HG02852 (cell line): Measurements from ENCODE around the gene PVALB.

Experiments used
- ATAC-seq: cut with Tn5 transposase; IDR thresholded peaks from one replicate; pipeline ENCODE4 v1.9.1; 2021; ENCODE audit warnings: mild to moderate bottlenecking, moderate library complexity; ENCODE audit not compliant: unreplicated experiment

The PVALB gene, protein sequence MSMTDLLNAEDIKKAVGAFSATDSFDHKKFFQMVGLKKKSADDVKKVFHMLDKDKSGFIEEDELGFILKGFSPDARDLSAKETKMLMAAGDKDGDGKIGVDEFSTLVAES

DNA sequence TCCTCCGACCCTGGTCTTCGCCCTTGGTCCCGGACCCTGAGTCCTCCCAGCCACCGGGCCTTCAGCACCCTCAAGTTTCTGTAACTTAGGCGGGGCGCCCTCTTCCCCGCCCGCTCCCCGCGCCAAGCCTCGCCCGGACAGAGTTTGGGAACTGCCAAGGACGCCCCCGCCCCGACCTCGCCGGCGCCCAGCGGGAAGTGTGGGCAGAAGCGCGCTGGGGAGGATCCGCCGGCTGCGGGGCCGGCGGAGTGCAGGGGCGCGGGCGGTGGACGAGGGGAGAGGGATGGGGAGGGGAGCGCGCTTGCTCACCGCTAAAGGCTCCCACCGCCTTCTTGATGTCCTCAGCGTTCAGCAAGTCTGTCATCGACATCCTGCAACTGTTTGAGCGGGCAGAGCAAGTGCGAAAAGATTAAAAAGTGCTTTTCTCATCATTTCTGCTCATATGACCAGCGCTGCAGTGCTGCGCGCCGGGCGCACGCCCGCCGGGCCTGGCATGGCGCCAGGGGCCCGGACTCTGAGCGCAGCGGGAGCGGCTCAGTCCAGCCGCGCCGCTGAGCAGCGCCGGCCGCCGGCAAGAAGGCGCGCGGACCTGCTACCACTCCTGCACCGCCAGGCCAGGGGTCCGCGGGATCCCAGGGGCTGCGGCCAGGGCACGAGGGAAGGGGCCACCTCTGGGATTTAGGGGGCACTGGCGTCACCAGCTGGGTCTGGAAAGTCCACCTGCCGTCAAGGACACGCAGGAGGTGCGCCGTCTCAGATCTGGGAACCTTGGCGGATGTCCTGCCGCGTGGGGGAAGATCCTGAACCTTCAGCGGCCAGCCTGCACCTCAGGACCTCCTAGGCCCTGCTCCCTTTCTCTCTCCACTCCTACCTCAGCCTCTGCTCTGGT lies at the start of gene PVALB:
Gene PVALB, minus strand, starts transcription at position 400 of the 889 bp plus-strand sequence. Its CDS starts 30 bp downstream, at position 370.
- ATAC-seq = no peak

DNA sequence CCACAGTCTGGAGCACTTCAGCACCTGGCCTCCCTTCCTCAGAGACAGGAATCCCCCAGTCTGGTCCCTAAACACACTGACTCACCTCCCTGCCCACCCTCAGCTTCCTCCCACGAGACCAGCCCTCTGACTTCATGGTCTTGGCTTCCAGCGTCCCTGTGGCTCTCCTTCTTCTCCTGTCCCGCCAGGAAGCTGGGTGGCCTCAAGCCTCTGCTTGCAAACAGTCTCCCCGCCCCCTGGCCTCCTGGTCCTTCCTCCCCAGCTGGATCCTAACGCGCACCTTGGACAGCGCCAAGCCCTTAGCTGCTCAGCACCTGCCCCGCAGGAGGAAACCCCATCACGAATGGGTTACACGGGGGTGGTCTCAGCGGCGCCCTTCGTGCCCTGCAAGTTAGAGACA lies 48.5 kb upstream of the PVALB start:
- ATAC-seq = no peak

DNA sequence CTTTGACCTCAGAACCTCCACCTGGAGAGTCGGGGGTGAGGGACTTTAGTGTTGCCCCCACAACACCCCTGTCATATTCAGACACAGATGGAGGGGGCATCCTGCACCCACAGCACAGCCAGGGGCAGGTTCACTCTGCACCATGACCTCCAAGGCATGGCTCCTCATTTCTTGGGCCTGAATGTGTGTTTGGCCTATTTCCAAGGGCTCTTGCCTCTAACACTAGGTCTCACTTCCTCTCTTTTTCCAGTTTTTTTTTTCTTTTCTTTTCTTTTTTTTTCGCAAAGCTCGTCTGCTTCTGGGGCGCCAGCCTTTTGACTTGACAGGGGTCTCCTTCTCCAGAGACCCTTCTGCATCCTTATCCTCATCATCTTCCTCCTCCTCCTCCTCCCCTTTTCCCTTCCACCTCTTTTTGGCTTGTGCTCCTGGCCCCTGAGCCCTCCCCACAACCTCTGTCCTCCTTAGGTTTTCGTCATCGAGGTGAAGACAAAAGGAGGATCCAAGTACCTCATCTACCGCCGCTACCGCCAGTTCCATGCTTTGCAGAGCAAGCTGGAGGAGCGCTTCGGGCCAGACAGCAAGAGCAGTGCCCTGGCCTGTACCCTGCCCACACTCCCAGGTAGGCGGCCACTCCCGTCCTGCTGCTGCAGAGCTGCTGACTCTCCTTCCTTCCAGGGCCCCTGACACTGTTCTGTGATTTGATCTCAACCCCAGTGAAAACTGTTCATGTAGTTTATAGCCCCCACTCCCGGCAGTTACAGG lies 47.8 kb upstream of the PVALB start:
- no peak for ATAC-seq

GRCh38 chr22:36863979-36864378 lies 47.1 kb upstream of the PVALB start:
- ATAC-seq = no peak

- no peak for ATAC-seq
Measured at GRCh38 chr22:36863281-36863680, 46.4 kb upstream of the PVALB start.

- no peak for ATAC-seq
Measured at GRCh38 chr22:36862251-36863242, 45.7 kb upstream of the PVALB start.

DNA sequence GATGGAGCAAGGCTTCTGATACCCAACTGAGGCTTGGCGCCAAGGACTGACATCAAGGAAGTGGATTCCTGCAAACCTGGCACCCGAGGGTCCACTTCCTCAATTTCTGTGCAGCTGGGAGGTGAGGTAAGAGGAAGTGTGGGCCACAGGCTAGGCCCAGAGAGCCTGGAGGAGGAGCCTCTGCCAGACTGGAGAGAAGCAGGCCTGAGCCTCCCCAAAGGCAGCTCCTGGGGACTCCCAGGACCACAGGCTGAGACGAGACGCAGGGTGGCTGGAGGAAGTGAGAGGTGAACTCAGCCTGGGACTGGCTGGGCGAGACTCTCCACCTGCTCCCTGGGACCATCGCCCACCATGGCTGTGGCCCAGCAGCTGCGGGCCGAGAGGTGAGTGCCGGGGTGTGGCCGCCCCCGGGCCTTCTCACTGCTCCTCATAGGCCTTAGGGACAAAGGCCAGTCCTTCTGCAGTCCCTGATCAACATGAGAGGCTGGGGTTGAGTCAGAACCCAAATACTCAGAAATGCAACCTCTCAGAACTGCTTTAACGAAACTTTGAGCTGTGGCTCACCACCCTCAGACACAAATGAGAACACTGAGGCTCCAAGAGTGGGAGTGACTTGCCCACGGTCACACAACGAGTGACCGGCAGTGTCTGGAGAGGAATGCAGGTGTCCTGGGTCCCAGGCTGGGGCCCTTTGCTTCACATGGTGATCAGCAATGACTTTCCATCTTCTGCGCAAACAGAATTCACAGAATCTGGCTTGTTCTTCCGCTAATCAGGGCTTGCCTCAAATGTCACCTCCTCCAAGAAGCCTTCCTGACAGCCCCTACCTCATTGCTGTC lies 44.2 kb upstream of the PVALB start, which contains the start of gene NCF4:
Gene NCF4, plus strand, starts transcription at position 186 of the 839 bp plus-strand sequence. Its CDS starts 166 bp downstream, at position 352.
- ATAC-seq = peak; percentile 67

DNA sequence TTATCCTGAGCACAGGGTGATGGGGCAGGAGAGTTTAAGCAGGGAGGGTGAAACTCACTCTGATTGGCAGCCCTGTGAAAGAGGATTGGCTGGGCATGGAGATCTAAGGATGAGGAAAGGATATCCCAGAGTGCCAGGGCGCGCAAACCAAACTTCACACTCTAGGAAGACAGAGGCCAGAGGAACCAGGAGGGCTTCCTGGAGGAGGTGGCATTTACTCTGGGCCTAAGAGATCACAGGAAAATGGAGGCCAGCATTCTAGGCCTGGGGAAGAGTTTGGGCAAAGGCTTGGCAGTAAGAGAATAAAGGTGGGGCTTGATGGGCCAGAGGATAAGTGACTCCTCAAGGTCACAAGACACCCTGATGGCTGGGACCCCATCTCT lies 43.6 kb upstream of the PVALB start:
- no peak for ATAC-seq

DNA sequence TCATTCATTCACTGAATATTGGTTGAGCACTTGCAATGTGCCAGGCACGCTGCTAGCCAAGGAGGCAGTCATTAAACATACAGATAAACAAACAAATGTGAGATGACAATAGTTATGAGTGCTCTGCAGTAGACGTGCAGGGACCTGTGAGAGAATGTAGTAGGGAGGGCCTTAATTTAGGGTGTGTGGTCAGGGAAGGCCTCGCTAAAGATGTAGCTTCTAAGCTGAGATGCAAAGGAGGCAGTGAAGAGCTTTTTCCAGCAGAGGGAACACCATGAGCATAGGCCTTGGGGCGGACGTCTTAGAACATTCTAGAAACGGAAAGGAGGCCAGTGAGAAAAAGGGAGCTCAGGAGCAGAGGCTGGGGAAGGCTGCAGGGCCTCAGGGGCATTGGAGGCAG lies 43.2 kb upstream of the PVALB start:
- no peak for ATAC-seq

GRCh38 chr22:36858966-36859365 lies 42.1 kb upstream of the PVALB start:
- ATAC-seq = no peak

GRCh38 chr22:36858156-36858555 lies 41.3 kb upstream of the PVALB start:
- ATAC-seq = no peak

- ATAC-seq = no peak
Measured at GRCh38 chr22:36856792-36857135, 39.9 kb upstream of the PVALB start.

DNA sequence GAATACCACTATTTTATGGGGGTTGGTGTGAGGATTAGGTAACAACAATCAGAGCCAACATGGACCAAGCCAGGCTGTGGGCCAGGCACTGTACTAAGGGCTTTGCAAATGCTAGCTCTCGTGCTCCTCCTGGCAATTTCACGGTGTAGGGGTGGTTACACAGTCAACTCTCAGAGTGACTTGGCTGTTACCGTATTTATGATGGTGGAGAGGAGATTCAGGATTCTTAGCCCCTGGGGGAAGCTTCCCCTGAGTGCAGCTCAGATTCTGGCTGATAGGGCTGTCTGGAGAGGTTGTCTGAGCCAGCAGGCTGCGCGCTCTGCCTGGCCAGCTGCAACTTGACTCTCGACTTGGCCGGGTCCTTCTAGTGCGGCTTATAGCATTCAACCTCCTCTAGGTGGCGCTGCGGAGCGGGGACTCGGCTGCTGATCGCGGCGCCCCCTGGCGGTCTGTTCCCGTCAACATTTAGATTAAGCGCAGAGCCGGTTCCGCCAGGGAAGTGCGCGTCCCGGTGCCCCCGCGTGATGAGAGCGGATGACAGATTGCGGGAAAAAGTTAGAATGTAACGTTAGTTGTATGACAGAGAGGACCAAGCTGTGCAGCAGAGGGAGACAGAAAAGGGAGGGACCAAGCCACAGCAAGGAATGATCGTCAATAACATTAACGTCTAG lies 39.4 kb upstream of the PVALB start:
- no peak for ATAC-seq

DNA sequence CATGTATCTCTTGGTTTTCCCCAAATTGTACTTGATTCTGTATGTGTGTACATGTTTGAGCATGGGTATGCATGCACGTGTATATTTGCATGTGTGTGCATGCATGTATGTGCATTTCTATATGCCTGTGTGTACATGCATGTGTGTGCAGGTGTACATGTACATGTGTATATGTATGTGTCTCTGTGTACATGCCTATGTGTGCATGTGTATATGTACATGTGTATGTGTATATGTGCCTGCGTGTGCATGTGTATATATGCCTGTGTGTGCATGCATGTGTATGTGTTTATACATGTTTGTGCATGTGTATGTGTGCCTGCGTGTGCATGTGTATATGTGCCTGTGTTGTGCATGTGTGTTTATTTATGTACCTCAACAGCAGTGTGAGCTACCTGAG lies 38.6 kb upstream of the PVALB start:
- ATAC-seq = no peak

- ATAC-seq = no peak
Measured at GRCh38 chr22:36853407-36854099, 36.7 kb upstream of the PVALB start.

DNA sequence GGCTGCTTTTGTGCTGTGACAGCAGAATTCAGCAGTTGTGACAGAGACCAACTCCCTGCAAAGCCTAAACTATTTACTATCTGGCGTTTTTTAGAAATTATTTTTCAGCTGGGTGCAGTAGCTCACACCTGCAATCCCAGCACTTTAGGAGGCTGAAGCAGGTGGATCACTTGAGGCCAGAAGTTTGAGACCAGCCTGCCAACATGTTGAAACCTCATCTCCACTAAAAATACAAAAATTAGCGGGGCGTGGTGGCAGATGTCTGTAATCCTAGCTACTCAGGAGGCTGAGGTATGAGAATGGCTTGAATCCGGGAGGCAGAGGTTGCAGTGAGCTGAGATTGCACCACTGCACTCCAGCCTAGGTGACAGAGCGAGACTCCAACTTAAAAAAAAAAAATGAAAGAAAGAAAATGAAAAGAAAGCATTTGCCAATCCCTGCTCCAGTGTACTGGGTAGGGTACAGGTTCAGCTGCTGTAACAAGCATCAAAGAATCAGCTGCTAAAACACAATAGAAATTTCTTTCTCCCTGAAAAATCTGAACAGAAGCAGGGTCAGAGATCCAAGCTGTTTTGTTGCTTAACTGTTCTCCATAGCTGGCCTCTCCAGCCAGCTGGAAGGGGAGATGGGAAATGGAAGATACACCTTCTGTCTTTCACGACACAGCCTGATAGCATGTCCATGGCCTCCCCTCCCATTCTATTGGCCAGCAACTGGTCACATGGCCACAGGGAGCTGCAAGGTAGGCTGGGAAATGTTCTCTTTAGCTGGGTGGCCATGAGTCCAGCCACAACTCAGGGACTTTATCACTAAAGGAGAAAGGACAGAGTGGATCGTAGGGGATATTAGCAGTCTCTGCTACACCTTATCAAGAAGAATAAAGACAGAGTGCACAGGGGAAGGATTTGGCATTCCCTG lies 35.5 kb upstream of the PVALB start:
- ATAC-seq = no peak

DNA sequence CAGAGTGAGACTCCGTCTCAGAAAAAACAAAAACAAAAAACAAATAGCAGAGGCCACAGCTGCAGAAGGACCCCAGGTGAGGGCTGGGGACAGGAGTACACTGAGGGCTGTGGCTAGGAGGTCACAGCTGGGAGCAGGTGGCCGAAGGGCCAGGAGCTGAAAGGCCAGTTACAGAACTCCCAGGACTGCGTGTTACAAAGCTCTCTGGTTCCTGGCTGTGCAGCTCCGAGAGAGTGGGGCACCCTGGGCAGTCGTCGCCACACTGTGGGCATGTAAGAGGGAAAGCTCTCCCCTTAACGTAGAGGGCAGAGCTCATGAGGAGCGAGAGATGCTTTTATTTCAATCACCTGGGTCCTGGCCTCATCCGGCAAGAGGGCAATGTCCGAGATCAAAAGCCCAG lies 33.8 kb upstream of the PVALB start:
- no peak for ATAC-seq

DNA sequence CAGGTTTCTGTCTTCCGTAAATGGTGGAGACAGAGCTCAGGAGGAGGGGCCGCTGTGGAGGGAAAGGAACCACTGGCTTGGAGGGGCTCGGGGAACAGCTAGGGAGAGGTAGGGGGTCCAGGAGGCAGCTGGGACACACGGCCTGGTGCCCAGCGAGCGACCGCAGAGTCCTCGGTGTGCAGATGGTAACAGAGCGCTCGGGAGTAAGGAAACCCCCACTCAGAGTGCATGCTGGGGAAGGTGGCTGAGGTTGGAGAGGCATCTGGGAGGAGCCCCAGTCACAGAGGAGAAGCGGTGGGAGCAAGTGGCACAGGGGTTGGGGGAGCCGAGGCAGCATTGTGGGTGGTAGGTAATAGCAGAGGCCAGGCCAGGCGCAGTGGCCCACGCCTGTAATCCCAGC lies 33.2 kb upstream of the PVALB start:
- no peak for ATAC-seq
